GM12878 (cell line): ENCODE data around the gene CDYL2. TPM values are rescaled to one million over a fixed set of nuclear protein-coding genes. Genes with fewer than 3 reads are reported as not detected.

Source experiments
- BACH1 ChIP-seq: fragments of 450-650 bp; IDR thresholded peaks from 2 replicates; pipeline ENCODE4 v1.6.1; 2017; ENCODE audit warnings: mild to moderate bottlenecking, borderline replicate concordance
- BCL11A ChIP-seq: IDR thresholded peaks from 2 replicates; pipeline ENCODE4 v1.6.1; 2011; ENCODE audit warnings: low read depth, low read length
- BMI1 ChIP-seq: fragments of 450-650 bp; IDR thresholded peaks from 2 replicates; pipeline ENCODE4 v1.6.1; 2016; ENCODE audit warnings: mild to moderate bottlenecking, moderate library complexity, borderline replicate concordance
- CHD2 ChIP-seq: IDR thresholded peaks from 2 replicates; pipeline ENCODE4 v1.6.1; 2011; ENCODE audit warnings: low read depth, low read length, improper control_type of control experiment, borderline replicate concordance
- ETV6 ChIP-seq, 2 experiments: fragments of 450-650 bp in 1 of 2; IDR thresholded peaks in 1 of 2; conservative IDR thresholded peaks in 1 of 2; 2 replicates each; pipeline ENCODE4 v1.6.1; 2014; ENCODE audit warnings: antibody characterized with exemption in 1 of 2, borderline replicate concordance in 1 of 2, low read depth in 1 of 2, mild to moderate bottlenecking in 1 of 2, moderate library complexity in 1 of 2
- EZH2 ChIP-seq: IDR thresholded peaks from 2 replicates; pipeline ENCODE4 v1.6.1; 2012; ENCODE audit warnings: low read depth, mild to moderate bottlenecking, control low read depth, inconsistent platforms, low read length, borderline replicate concordance; ENCODE audit not compliant: control insufficient read depth
- IKZF2 ChIP-seq, 2 experiments: fragments of 450-650 bp; IDR thresholded peaks; 2 replicates each; pipeline ENCODE4 v1.6.1; 2017; ENCODE audit warnings: mild to moderate bottlenecking in 2 of 2, moderate library complexity in 2 of 2
- JUNB ChIP-seq: IDR thresholded peaks from 2 replicates; pipeline ENCODE4 v1.6.1; 2016; ENCODE audit warnings: antibody characterized with exemption, mild to moderate bottlenecking
- LARP7 ChIP-seq: fragments of 450-650 bp; IDR thresholded peaks from 2 replicates; pipeline ENCODE4 v1.6.1; 2017; ENCODE audit warnings: mild to moderate bottlenecking
- MEF2A ChIP-seq: IDR thresholded peaks from 2 replicates; pipeline ENCODE4 v1.6.1; 2011; ENCODE audit warnings: low read depth, mild to moderate bottlenecking, low read length, moderate library complexity; ENCODE audit not compliant: insufficient read depth
- MYB ChIP-seq: fragments of 150-350 bp; IDR thresholded peaks from 2 replicates; pipeline ENCODE4 v1.6.1; 2014; ENCODE audit warnings: mild to moderate bottlenecking, low read depth, low read length, borderline replicate concordance
- NFYA ChIP-seq: IDR thresholded peaks from 2 replicates; pipeline ENCODE4 v1.6.1; 2011; ENCODE audit warnings: low read depth, mild to moderate bottlenecking, low read length, improper control_type of control experiment, borderline replicate concordance
- NFYB ChIP-seq: IDR thresholded peaks from 2 replicates; pipeline ENCODE4 v1.6.1; 2011; ENCODE audit warnings: low read depth, mild to moderate bottlenecking, low read length, improper control_type of control experiment, moderate library complexity; ENCODE audit not compliant: insufficient read depth
- RB1 ChIP-seq: fragments of 450-650 bp; formaldehyde crosslinking; IDR thresholded peaks from 2 replicates; pipeline ENCODE4 v1.6.1; 2017; ENCODE audit warnings: mild to moderate bottlenecking, borderline replicate concordance
- SIX5 ChIP-seq: IDR thresholded peaks from 2 replicates; pipeline ENCODE4 v1.6.1; 2011; ENCODE audit warnings: mild to moderate bottlenecking, low read depth, low read length, moderate library complexity; ENCODE audit not compliant: severe bottlenecking
- SREBF2 ChIP-seq: IDR thresholded peaks from 2 replicates; pipeline ENCODE4 v1.6.1; 2012; ENCODE audit warnings: mild to moderate bottlenecking, low read length
- YY1 ChIP-seq: IDR thresholded peaks from 2 replicates; pipeline ENCODE4 v1.6.1; 2011; ENCODE audit warnings: low read depth, mild to moderate bottlenecking, low read length
- ZNF207 ChIP-seq: fragments of 450-650 bp; IDR thresholded peaks from 2 replicates; pipeline ENCODE4 v1.6.1; 2014; ENCODE audit warnings: antibody characterized with exemption, mild to moderate bottlenecking, borderline replicate concordance
- polyA plus RNA-seq, 11 experiments: library from polyadenylated mRNA; depleted of rRNA in 4 of 11; unstranded in 6 of 11; stranded (reverse) in 5 of 11; fragments of >200 nt; fragmentation: Nextera tagmentation in 4 of 11; fragmentation: Illumina TruSeq in 1 of 11; extraction: Ambion mirVana in 4 of 11; extraction: Trizol in 1 of 11; gene quantifications; 1 replicate in 1 of 11; 2 replicates in 10 of 11; pipeline versions ENCODE4 v1.2.1 to v1.2.3, GENCODE V29; 2011 to 2016; ENCODE audit warnings: inconsistent platforms in 2 of 11, missing spikeins in 2 of 11, low read depth in 1 of 11
- total RNA-seq, 4 experiments: library from RNA; depleted of rRNA in 3 of 4; stranded (reverse); fragments of >200 nt in 3 of 4; fragmentation: Illumina TruSeq in 1 of 4; extraction: Trizol in 1 of 4; gene quantifications; 2 replicates each; pipeline versions ENCODE4 v1.2.1 to v1.2.3, GENCODE V29; 2013 to 2021
- TF ChIP-seq, protein P1 (sequence below): fragments of 450-650 bp; IDR thresholded peaks from 2 replicates; pipeline ENCODE4 v1.6.1; 2017; ENCODE audit warnings: mild to moderate bottlenecking, moderate library complexity
- TF ChIP-seq, protein P2 (sequence below): fragments of 150-350 bp; IDR thresholded peaks from 2 replicates; pipeline ENCODE4 v1.6.1; 2016; ENCODE audit warnings: low read depth, low read length
- TF ChIP-seq, protein P3 (sequence below): fragments of 450-650 bp; IDR thresholded peaks from 2 replicates; pipeline ENCODE4 v1.6.1; 2018; ENCODE audit warnings: borderline replicate concordance, mild to moderate bottlenecking; ENCODE audit not compliant: partially characterized antibody

Gene CDYL2
- total and polyA plus RNA-seq, 10 of the 15 experiments (the other 5 are each of a cell fraction or from before 2014, with no cell fraction given) = 0.27 to 22.9 (median 3.9) TPM

DNA sequence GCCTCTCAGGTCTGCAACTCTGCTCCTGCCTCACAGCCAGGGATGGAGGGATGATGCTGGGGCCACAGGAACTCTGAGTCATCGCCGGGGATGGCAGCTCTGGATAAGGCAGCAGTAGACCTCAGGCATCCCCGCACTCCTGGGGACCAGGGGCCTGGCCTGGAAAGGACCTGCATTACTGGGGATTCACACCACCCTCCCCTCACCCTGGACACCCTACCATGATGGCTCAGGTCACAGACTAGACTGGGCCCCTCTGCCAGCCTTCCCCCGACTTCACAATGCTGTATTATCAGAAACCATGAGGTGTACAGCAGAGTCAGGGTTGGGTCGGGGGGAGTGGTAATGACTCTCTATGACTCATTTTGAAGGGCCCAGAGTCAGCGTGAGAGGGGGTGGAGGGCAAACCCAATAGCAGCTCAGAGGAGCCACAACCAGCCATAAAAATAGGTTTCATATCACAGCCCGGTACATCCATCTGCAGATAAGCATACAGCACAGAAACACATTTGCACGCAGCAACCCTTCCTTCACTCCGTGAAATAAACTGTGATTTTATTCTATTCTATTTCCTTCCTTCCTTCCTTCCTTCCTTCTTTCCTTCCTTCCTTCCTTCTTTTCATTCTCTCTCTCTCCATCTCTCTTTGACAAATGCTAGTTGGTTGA is 234.8 kb downstream of the CDYL2 start (continued):
- TF ChIP-seq, protein P1, sequence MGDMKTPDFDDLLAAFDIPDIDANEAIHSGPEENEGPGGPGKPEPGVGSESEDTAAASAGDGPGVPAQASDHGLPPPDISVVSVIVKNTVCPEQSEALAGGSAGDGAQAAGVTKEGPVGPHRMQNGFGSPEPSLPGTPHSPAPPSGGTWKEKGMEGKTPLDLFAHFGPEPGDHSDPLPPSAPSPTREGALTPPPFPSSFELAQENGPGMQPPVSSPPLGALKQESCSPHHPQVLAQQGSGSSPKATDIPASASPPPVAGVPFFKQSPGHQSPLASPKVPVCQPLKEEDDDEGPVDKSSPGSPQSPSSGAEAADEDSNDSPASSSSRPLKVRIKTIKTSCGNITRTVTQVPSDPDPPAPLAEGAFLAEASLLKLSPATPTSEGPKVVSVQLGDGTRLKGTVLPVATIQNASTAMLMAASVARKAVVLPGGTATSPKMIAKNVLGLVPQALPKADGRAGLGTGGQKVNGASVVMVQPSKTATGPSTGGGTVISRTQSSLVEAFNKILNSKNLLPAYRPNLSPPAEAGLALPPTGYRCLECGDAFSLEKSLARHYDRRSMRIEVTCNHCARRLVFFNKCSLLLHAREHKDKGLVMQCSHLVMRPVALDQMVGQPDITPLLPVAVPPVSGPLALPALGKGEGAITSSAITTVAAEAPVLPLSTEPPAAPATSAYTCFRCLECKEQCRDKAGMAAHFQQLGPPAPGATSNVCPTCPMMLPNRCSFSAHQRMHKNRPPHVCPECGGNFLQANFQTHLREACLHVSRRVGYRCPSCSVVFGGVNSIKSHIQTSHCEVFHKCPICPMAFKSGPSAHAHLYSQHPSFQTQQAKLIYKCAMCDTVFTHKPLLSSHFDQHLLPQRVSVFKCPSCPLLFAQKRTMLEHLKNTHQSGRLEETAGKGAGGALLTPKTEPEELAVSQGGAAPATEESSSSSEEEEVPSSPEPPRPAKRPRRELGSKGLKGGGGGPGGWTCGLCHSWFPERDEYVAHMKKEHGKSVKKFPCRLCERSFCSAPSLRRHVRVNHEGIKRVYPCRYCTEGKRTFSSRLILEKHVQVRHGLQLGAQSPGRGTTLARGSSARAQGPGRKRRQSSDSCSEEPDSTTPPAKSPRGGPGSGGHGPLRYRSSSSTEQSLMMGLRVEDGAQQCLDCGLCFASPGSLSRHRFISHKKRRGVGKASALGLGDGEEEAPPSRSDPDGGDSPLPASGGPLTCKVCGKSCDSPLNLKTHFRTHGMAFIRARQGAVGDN = no peak
- TF ChIP-seq MYB (no peak), CHD2 (no peak), BACH1 (no peak), BCL11A (no peak), NFYB (no peak), NFYA (no peak), JUNB (peak; percentile 76), MEF2A (0 out of 2 replicates have a peak, but pooled peaks have one; percentile 36), IKZF2 (IDR thresholded peaks at IDR 0.05) (no peak), SIX5 (no peak), LARP7 (no peak), RB1 (no peak), BMI1 (no peak), SREBF2 (no peak), EZH2 (no peak), YY1 (no peak), ETV6 (conservative IDR thresholded peaks at IDR 0.05 in 1 of 2, IDR thresholded peaks at IDR 0.05 in 1 of 2; ENCODE audit: borderline replicate concordance in 1 of 2, low read depth in 1 of 2) (peak in 1 of 2 experiments; percentile 90; a peak in 2 of 4 replicates), ZNF207 (no peak)
- TF ChIP-seq, protein P2, sequence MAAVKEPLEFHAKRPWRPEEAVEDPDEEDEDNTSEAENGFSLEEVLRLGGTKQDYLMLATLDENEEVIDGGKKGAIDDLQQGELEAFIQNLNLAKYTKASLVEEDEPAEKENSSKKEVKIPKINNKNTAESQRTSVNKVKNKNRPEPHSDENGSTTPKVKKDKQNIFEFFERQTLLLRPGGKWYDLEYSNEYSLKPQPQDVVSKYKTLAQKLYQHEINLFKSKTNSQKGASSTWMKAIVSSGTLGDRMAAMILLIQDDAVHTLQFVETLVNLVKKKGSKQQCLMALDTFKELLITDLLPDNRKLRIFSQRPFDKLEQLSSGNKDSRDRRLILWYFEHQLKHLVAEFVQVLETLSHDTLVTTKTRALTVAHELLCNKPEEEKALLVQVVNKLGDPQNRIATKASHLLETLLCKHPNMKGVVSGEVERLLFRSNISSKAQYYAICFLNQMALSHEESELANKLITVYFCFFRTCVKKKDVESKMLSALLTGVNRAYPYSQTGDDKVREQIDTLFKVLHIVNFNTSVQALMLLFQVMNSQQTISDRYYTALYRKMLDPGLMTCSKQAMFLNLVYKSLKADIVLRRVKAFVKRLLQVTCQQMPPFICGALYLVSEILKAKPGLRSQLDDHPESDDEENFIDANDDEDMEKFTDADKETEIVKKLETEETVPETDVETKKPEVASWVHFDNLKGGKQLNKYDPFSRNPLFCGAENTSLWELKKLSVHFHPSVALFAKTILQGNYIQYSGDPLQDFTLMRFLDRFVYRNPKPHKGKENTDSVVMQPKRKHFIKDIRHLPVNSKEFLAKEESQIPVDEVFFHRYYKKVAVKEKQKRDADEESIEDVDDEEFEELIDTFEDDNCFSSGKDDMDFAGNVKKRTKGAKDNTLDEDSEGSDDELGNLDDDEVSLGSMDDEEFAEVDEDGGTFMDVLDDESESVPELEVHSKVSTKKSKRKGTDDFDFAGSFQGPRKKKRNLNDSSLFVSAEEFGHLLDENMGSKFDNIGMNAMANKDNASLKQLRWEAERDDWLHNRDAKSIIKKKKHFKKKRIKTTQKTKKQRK = no peak
- TF ChIP-seq, protein P3, sequence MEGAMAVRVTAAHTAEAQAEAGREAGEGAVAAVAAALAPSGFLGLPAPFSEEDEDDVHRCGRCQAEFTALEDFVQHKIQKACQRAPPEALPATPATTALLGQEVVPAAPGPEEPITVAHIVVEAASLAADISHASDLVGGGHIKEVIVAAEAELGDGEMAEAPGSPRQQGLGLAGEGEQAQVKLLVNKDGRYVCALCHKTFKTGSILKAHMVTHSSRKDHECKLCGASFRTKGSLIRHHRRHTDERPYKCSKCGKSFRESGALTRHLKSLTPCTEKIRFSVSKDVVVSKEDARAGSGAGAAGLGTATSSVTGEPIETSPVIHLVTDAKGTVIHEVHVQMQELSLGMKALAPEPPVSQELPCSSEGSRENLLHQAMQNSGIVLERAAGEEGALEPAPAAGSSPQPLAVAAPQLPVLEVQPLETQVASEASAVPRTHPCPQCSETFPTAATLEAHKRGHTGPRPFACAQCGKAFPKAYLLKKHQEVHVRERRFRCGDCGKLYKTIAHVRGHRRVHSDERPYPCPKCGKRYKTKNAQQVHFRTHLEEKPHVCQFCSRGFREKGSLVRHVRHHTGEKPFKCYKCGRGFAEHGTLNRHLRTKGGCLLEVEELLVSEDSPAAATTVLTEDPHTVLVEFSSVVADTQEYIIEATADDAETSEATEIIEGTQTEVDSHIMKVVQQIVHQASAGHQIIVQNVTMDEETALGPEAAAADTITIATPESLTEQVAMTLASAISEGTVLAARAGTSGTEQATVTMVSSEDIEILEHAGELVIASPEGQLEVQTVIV = no peak
